Head of caudate nucleus (tissue), 42 donors: ENCODE results near the gene SNX7.

Source experiments
- DNase-seq, 42 donors: peaks; one replicate each; pipeline versions ENCODE4 v3.0.0 to v3.0.0-alpha.2; 2020 to 2021; ENCODE audit warnings: mixed read lengths in 7 of 42
- intact Hi-C: fragments of 100-400 bp; cut with DNase I; formaldehyde crosslinking; loops from one replicate; pipeline ENCODE4 v1.15.0; 2022

Gene SNX7

GRCh38 chr1:98693385-98693784 lies 31.9 kb downstream of the SNX7 start:
- no peak for DNase-seq
- intact Hi-C loops = no loop called here

- no peak for DNase-seq
- intact Hi-C loops = no loop called here
Measured at GRCh38 chr1:98696077-98696476, 34.6 kb downstream of the SNX7 start.

- no peak for DNase-seq
- intact Hi-C loops = no loop called here
Measured at GRCh38 chr1:98697781-98698180, 36.3 kb downstream of the SNX7 start.

GRCh38 chr1:98698625-98699024 lies 37.1 kb downstream of the SNX7 start:
- intact Hi-C loops = no loop called here
- DNase-seq = no peak

- intact Hi-C loops = no loop called here
- no peak for DNase-seq
Measured at GRCh38 chr1:98700228-98700627, 38.7 kb downstream of the SNX7 start.

GRCh38 chr1:98702976-98703375 lies 41.5 kb downstream of the SNX7 start:
- DNase-seq = no peak
- intact Hi-C loops = no loop called here

- DNase-seq = peak; percentile 36 to 88 (median 70)
- intact Hi-C loops = no loop called here
Measured at GRCh38 chr1:98704474-98704873, 43.0 kb downstream of the SNX7 start.

- intact Hi-C loops = no loop called here
- no peak for DNase-seq
Measured at GRCh38 chr1:98704971-98705370, 43.5 kb downstream of the SNX7 start.

GRCh38 chr1:98705591-98705990 lies 44.1 kb downstream of the SNX7 start:
- intact Hi-C loops = no loop called here
- peak in 1 of 42 donors; percentile 6 for DNase-seq

- no peak for DNase-seq
- intact Hi-C loops = no loop called here
Measured at GRCh38 chr1:98706173-98706843, 44.8 kb downstream of the SNX7 start.

- no peak for DNase-seq
- intact Hi-C loops = no loop called here
Measured at GRCh38 chr1:98707556-98707955, 46.0 kb downstream of the SNX7 start.

- intact Hi-C loops = no loop called here
- DNase-seq = no peak
Measured at GRCh38 chr1:98709906-98710305, 48.4 kb downstream of the SNX7 start.

- intact Hi-C loops = no loop called here
- no peak for DNase-seq
Measured at GRCh38 chr1:98723574-98723973, 62.1 kb downstream of the SNX7 start.

- no peak for DNase-seq
- intact Hi-C loops = no loop called here
Measured at GRCh38 chr1:98732985-98733781, 71.7 kb downstream of the SNX7 start.

GRCh38 chr1:98733782-98734112 lies 72.2 kb downstream of the SNX7 start:
- intact Hi-C loops = no loop called here
- DNase-seq = no peak

- no peak for DNase-seq
- intact Hi-C loops = no loop called here
Measured at GRCh38 chr1:98735756-98736155, 74.2 kb downstream of the SNX7 start.

- intact Hi-C loops = no loop called here
- no peak for DNase-seq
Measured at GRCh38 chr1:98737835-98738234, 76.3 kb downstream of the SNX7 start.

- no peak for DNase-seq
- intact Hi-C loops = loop anchor here (10.0 kb wide), 1 partner anchor 745 kb away; no protein-coding TSS in a partner anchor
Measured at GRCh38 chr1:98739762-98740161, 78.2 kb downstream of the SNX7 start.

GRCh38 chr1:98741164-98741563 lies 79.6 kb downstream of the SNX7 start:
- intact Hi-C loops = loop anchor here (10.0 kb wide), 1 partner anchor 744 kb away; no protein-coding TSS in a partner anchor
- DNase-seq = no peak

- intact Hi-C loops = loop anchor here (10.0 kb wide), 1 partner anchor 736 kb away; no protein-coding TSS in a partner anchor
- DNase-seq = no peak
Measured at GRCh38 chr1:98749152-98749756, 87.7 kb downstream of the SNX7 start.
